Activated CD4-positive, alpha-beta T cell treated with anti-CD3 and anti-CD28 coated beads for 1 hour (primary cell): ENCODE measurements around the gene SMPD2.

ENCODE experiments used
- DNase-seq: peaks from one replicate; pipeline ENCODE4 v3.0.0-alpha.2; 2020

The SMPD2 gene

GRCh38 chr6:109440331-109441068 lies at the start of gene SMPD2, which contains the start of gene PPIL6:
Gene SMPD2 (plus strand): TSS chr6:109440724. CDS start chr6:109441122, 398 bp downstream.
Gene PPIL6 (minus strand): TSS chr6:109440628. CDS start chr6:109440590, 38 bp downstream.
- peak; percentile 61 for DNase-seq

DNA sequence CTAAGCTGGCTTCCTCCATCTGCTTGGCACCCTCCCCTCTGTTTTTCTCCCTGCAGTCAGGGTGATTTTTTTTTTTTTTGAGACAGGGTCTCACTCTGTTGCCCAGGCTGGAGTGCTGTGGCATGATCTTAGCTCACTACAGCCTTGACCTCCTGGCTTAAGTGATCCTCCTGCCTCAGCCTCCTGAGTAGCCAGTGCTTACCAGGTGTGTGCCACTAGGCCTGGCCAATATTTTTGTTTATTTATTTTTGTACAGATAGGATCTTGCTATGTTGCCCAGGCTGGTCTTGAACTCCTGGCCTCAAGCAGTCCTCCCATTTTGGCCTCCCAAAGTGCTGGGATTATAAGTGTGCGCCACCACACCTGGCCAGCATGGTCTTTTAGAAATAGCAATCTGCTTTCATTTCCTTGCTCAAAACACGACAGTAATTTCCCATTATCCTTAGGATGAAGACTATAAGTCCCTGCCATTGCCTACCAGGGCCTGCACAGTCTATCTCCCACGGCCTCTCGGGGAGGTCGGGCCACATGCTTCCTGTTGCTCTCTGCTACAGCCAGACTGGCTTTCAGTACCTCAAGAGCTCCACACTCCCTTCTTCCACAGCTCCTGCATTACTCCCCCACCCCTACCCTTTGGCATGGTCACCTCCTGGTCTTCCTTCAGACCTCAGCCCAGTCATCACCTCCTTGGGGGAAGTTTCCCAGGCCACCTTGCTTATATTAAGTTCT lies 47.2 kb upstream of the SMPD2 start:
- no peak for DNase-seq

- DNase-seq, result no peak
Observed at GRCh38 chr6:109393886-109394281, 46.6 kb upstream of the SMPD2 start.

GRCh38 chr6:109396046-109396718 lies 44.3 kb upstream of the SMPD2 start:
- no peak for DNase-seq

DNA sequence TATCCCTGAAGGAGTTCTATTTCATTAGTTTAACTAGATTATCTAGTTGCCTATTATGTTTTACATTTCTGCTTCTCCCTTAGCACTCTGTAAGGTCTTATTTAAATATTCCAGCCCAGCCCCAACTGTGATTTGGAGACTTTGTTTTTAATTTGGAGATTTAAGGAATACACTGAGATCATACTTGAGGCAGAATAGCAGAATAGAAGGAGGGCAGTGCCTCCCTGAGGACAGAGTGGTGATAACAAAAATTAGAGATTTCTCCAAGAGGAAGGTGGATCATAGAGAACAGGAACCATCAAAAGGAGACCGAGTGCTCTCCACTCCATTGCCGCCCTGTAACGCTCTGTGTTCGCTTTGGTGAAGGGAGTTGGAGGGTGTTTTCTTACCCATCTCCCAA lies 43.5 kb upstream of the SMPD2 start:
- no peak for DNase-seq

GRCh38 chr6:109406196-109406595 lies 34.3 kb upstream of the SMPD2 start:
- DNase-seq, result no peak

DNA sequence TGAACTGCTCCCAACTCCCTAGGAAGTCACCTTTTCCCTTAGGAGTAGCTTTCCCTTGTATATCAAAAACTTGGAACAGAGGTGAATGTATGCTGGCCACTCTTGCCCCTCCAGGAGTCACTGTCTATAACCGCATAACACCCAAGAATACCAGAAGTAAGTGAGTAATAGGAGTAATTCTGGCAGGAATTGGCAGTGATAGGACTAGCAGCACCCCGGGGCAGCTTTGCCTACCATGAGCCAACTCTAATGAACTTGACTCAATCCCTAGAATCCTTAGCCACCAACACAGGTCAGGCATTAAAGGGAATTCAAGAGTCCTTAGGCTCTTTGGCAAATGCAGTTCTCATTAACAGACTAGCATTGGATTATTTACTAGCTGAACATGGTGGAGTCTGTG lies 29.5 kb upstream of the SMPD2 start:
- no peak for DNase-seq

- DNase-seq, result no peak
Observed at GRCh38 chr6:109417646-109418045, 22.9 kb upstream of the SMPD2 start.

DNA sequence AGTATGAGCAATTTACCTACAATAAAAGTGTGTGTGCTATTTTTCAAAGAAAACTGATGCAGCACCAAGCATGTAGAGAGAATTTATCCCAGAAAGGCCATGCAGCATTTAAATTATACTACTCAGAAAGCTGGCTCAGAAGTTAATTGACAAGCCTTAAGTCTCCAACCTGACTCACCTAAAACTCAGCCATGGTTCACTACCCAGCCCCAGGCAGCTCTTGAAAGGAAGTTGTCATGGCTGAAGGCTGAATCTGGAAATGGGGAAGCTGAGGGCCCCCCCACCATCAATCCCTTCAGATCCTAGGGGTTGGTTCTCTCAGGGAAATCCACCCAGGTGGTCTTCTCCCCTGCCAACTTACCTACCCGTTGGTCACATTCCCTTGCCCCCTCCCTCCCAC lies 19.8 kb upstream of the SMPD2 start:
- no peak for DNase-seq

DNA sequence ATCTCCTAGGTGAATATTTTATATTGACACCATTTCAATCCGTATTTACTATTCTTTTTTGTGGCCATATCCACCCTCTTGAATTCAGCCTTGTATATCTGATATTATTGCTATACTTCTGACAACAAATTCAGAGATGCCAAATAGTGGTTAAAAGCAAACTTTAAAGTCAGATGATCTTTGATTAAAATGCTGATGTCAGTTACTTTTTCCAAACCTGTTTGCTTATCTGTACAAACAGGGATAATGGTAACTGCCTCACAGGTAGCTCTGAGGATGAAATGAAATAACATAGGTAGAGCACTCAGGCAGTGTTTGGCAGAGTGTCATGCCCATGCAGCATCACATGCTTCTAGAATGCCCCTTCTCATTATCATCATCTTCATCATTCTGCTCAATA lies 19.3 kb upstream of the SMPD2 start:
- no peak for DNase-seq

- no peak for DNase-seq
Observed at GRCh38 chr6:109424946-109425345, 15.6 kb upstream of the SMPD2 start.

DNA sequence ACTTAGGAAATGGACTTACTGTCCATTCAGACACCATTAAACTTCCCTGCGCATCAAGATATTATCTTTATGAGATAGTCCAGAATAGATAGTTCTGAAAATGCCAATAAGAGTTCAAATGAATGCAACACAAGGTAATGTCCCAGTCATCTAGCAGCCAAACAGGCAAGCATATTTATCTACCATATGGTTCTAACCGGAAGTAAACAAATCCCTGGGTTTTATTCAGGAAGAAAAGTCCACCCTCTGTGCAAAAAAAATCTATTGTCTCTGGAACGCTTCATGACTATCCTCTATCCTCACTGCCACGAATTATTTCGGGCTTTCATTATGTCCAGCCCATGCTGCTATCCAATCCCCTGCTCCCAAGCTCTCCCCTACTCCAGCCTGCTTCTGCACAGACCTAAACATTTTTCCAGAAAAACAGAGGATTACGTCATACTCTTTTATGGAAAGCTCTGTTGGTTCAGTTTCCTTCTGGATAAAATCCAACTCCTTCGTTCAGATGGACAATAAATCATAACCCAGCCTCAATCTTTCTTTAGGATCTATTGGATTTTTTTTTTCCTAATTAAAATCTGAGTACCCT lies 11.5 kb upstream of the SMPD2 start:
- no peak for DNase-seq

DNA sequence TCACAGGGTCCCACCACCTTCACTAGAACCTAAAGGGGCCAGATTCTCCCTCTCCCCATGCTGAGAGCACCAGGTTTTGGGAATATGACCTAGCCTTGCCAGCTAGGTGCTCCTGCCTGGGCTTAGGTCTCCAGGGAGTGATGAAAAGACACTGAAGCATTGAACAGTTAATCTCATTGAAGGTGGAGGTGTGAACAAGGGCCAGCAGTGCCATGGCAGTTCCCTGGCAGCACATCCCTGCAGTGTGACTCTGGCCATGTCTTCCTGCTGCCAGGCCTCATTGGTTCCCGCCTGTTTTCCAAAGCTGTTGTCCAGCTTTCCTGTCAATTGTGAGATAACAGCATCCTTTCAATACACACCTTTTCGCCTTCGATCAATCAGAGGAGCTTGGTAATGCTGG lies 11.0 kb upstream of the SMPD2 start:
- no peak for DNase-seq

GRCh38 chr6:109434456-109434855 lies 6.1 kb upstream of the SMPD2 start:
- DNase-seq, result no peak

- DNase-seq, result no peak
Observed at GRCh38 chr6:109436041-109436440, 4.5 kb upstream of the SMPD2 start.

DNA sequence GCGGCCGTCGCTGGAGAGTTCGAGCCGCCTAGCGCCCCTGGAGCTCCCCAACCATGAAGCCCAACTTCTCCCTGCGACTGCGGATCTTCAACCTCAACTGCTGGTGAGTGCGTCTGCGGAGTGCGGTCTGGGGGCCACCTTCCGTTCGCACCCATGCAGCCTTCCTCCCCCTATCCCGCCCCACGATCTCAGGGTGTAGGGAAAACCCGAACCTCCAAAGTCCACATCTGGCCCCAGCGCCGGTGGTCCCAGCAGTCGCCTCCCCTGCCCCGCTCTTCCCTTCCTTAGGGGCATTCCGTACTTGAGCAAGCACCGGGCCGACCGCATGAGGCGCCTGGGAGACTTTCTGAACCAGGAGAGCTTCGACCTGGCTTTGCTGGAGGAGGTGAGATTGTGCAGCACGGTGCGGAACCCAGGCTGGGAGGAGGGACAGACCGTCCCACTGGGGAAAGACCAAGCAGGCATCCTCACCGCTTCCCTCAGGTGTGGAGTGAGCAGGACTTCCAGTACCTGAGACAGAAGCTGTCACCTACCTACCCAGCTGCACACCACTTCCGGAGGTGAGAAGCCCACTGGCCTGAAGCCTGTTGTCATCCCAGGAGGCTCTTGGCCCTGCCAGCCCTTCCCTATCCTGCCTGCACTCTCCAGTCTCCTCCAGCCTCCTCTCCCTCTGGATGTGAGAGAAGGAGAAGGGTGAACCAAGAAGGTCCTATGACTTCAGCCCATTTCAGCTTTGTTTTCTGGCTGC lies 719 bp downstream of the SMPD2 start:
- DNase-seq, result no peak

- no peak for DNase-seq
Observed at GRCh38 chr6:109442393-109442924, 1.9 kb downstream of the SMPD2 start.

DNA sequence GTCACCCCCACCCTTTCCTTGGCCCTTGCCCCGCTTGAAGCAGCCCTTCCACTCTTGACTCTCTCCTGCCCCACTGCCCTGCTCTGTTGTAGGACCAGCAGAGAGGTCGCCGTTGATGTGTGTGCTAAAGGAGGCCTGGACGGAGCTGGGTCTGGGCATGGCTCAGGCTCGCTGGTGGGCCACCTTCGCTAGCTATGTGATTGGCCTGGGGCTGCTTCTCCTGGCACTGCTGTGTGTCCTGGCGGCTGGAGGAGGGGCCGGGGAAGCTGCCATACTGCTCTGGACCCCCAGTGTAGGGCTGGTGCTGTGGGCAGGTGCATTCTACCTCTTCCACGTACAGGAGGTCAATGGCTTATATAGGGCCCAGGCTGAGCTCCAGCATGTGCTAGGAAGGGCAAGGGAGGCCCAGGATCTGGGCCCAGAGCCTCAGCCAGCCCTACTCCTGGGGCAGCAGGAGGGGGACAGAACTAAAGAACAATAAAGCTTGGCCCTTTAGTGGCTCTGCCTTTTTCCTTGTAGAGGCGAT lies 3.0 kb downstream of the SMPD2 start:
- DNase-seq, result no peak

GRCh38 chr6:109445382-109445781 lies 4.9 kb downstream of the SMPD2 start:
- no peak for DNase-seq

- no peak for DNase-seq
Observed at GRCh38 chr6:109446072-109446471, 5.5 kb downstream of the SMPD2 start.

GRCh38 chr6:109446541-109446940 lies 6.0 kb downstream of the SMPD2 start:
- no peak for DNase-seq

- no peak for DNase-seq
Observed at GRCh38 chr6:109447087-109447486, 6.6 kb downstream of the SMPD2 start.
